Stimulated activated CD8-positive, alpha-beta memory T cell treated with anti-CD3 and anti-CD28 coated beads, Interleukin-12 subunit alpha, Interleukin-12 subunit beta, amount 100 ng/mL, for 1 hour (primary cell): ENCODE measurements around the gene PIGX.

ENCODE experiments used
- DNase-seq: peaks from one replicate; pipeline ENCODE4 v3.0.0-alpha.2; 2020; ENCODE audit warnings: low read depth

Gene PIGX

GRCh38 chr3:196711838-196712513 is at the start of gene PIGX, which contains the start of gene CEP19:
Gene PIGX, plus strand, starts transcription at chr3:196712377.
Gene CEP19, minus strand, starts transcription at chr3:196712250. Its CDS starts 3,593 bp downstream, at chr3:196708657.
- DNase-seq: peak; percentile 77

- no peak for DNase-seq
These were observed 49.2 kb upstream of the PIGX start for GRCh38 chr3:196662711-196663571.

GRCh38 chr3:196666001-196666867 is 45.9 kb upstream of the PIGX start:
- no peak for DNase-seq

GRCh38 chr3:196667056-196667825 is 44.9 kb upstream of the PIGX start:
- DNase-seq: no peak

- no peak for DNase-seq
These were observed 41.8 kb upstream of the PIGX start for GRCh38 chr3:196670339-196670738.

GRCh38 chr3:196673632-196674031 is 38.5 kb upstream of the PIGX start:
- DNase-seq: no peak

GRCh38 chr3:196677353-196677752 is 34.8 kb upstream of the PIGX start:
- DNase-seq: no peak

- DNase-seq: no peak
These were observed 34.2 kb upstream of the PIGX start for GRCh38 chr3:196677931-196678330.

GRCh38 chr3:196684548-196685407 is 27.4 kb upstream of the PIGX start:
- peak; percentile 47 for DNase-seq

- DNase-seq: no peak
These were observed 25.7 kb upstream of the PIGX start for GRCh38 chr3:196686436-196686835.

GRCh38 chr3:196688349-196688748 is 23.8 kb upstream of the PIGX start:
- DNase-seq: no peak

GRCh38 chr3:196689941-196690660 is 22.1 kb upstream of the PIGX start:
- no peak for DNase-seq

GRCh38 chr3:196691386-196691785 is 20.8 kb upstream of the PIGX start:
- no peak for DNase-seq

- no peak for DNase-seq
These were observed 18.0 kb upstream of the PIGX start for GRCh38 chr3:196694202-196694638.

GRCh38 chr3:196694941-196695848 is 17.0 kb upstream of the PIGX start:
- DNase-seq: no peak

GRCh38 chr3:196695849-196696226 is 16.3 kb upstream of the PIGX start:
- no peak for DNase-seq

- no peak for DNase-seq
These were observed 14.9 kb upstream of the PIGX start for GRCh38 chr3:196697270-196697669.

GRCh38 chr3:196699749-196700148 is 12.4 kb upstream of the PIGX start:
- DNase-seq: no peak

- no peak for DNase-seq
These were observed 11.4 kb upstream of the PIGX start for GRCh38 chr3:196700801-196701200.
